CD4-positive, alpha-beta T cell treated with Interleukin-15 for 1 hour (primary cell): ENCODE measurements around the gene TRIM33.
"Not testable (repeated sequence)": the region's sequence is repeated elsewhere in the genome, so short reads cannot be mapped to it uniquely, and the experiment has no call there.

ENCODE experiments used
- DNase-seq: peaks from one replicate; pipeline ENCODE4 v3.0.0-alpha.2; 2020

TRIM33 gene

DNA sequence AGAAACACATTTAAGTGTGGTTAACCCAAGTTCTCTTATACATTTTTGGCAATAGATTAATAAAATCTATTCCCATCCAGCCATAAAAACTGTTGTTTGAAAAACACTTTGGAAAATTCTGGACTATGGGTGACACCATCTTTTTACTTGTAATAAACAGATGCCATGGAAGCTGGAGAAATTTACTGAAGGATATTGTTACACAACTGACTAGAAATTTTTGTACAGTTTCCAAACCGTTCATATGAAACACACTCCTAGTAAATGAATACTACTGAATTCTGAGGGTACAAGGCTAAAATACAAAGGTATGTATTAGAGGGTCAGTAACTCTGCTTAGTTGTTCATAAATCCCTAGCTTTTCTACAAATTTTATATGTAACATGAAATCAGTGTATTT, 48.7 kb downstream of the TRIM33 start:
- no peak for DNase-seq

DNA sequence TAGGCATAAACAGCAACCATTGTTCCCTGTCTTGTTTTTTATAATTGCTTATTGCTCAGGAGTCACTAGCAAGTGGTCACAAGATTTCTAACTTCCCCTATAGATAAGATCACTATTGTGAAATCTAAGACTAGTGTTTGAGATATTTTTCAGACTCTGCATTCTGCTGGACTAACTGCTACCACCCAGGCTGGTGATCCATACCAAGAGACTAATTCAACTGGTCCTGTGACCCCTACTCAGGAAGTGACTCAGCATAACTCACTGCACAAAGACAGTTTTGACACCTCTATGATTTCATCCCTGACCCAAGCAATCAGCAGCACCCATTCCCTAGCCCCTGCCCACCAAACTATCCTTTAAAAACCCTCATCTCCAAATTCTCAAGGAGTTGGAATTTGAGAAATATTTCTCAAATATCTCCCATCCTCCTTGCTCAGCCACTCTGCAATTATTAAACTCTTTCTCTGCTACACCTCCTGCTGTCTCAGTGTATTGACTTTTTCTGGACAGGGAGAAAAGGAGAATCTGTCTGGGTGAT, 52.7 kb downstream of the TRIM33 start:
- DNase-seq, result no peak

DNA sequence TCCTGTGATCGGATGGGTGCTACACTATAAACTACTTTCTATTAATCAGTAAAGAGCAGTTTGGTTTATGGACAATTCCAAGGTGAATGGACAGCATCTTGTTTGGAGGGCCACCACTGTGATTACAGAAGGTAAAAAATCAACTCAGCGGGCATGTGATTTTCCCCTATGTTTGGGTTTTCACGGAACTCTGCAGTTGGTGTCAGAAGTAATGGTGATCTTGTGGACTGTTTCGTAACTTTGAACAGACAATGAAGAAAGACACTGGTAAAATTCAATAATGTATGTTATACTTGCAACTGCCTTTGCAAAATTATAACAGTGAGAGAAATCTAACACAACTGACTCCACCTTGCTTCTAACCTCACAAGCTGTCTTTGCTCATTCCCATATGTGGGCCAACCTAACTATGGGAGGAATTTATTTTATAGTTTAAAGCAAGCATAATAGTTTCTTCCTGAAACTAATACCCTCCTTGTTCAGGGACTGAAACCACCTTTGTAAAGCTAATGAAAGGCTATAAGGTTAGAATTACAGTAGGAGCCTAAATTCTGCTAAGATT, 53.2 kb downstream of the TRIM33 start:
- DNase-seq, result no peak

DNA sequence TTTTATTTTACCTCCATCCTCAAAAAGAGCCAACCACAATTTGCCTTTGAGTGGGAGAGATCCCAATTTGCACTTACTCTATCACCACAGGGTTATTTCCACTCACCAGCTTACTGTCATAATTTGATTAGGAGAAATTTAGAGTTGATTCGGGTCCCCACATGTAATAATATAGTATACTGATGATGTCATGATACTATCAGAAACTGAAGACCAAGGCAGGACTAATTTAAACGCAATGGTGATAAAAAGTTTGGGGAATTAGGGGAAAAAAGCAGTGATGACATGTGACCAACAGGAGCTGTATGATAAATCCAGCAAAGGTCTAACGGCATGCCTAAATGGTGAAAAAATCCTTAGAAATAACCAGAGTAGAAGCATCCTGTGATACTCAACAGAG, 54.4 kb downstream of the TRIM33 start:
- no peak for DNase-seq

DNA sequence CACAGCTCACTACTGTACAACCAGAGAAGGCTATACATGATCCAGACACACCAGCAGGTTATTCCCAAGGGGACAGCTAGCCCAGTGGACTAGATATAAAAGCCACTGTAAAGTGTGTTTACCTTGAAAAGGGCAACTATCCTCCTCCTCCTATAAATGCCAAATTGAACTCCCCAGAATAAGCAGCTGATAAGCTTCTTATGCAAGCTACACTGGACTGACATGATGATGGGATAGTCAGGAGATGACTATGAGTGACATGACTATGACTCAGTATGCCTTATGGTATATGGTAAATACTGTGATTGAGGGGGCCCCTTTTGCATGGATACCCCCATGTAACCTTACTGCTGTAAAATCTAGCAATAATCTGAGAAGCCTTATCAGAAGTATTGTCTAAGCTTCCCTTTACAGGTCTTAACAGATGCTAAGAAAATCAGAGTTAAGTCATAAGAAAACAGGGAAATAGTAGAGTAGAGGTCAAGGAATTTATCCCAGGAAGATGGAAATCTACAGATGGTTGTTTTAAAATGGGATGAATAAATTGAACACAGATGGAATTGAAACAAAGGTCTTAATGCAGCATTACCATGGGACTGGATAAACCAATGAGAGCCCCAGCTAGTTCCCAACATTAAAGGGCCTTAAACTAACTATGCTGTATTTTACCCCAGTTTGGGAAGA, 55.8 kb downstream of the TRIM33 start:
- DNase-seq, result no peak

DNA sequence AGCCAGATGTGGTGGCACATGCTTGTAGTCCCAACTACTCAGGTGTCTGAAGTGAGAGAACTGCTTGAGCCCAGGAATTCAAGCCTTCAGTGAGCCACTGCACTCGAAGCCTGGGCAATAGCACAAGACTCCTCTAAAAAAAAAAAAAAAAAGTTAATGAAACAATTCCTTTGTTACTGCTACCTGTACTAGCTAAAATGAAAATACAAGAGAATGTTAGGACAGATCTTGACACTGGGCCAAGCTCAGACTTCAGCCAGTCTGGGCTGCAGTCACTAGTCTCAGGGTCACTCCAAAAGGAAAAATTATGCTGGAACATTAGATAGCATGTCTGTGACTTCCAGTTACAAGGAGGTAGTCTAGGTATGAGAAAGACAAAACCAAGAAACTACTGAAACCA, 56.5 kb downstream of the TRIM33 start:
- no peak for DNase-seq

DNA sequence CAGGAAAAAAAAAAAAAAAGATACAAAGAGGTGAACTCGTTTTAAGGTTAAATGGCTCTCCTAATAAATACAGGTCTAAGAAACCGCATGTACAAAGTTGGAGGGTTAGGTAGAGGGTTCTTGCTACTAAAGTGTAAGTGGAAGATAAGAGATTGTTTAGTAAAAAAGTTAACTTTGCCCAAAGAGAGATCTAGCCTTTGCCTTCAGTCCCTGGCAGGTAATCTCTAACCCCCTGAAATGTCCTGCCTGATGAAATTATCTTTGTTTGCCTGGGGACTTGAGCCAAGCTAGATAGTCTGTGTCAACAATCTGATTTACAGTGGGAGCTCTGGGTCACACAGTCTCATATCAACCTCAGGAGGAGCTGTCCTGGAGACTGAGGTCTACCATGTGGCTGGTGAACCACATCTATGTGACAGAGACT, 57.6 kb downstream of the TRIM33 start:
- DNase-seq, result no peak

DNA sequence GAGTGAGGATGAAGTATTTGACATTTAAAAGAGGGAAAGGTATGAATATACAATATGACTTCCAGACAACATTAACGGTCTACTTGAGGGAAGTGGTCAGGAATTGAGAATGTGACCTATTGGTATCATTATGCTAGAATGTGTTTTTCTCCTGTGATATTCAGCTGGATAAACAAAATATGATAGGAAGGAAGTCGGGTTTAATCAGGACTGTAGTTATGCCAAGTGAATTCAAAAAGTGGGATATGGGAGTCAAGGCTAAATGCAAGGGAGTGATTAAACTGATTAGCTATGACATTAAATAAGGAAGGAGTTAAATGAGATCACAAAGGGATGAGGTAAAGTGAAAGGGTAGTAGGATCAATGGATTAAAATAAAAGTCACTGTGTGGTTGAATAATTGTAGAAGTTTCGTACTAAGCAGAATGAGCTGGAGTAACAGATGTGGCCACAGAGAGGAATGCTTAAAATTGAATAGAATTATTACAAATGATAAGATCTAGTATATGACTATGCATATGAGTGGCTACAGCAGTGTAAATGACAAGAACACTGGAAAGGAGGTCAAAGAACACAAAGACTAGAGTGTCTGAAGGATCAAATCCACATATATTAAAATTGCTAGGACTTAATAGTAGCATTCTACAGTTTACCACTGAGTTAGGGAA, 62.5 kb downstream of the TRIM33 start:
- DNase-seq, result no peak

DNA sequence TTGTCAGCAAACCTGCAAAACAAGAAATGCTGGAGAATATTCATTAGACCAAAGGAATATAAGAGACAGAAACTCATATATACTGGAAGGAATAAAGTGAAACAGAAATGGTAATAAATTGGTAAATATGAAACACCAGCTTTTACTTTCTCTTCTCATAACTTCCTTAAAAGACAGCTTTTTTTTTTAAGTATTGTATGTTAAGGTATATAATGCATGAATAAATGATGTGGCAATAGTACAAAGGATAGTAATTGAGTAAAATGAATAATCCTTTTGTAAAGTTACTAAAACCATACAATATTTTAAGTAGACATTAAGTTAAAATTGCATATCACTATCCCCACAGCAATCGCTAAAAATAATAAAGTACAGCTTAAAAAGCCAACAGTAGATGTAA, 64.8 kb downstream of the TRIM33 start:
- no peak for DNase-seq

DNA sequence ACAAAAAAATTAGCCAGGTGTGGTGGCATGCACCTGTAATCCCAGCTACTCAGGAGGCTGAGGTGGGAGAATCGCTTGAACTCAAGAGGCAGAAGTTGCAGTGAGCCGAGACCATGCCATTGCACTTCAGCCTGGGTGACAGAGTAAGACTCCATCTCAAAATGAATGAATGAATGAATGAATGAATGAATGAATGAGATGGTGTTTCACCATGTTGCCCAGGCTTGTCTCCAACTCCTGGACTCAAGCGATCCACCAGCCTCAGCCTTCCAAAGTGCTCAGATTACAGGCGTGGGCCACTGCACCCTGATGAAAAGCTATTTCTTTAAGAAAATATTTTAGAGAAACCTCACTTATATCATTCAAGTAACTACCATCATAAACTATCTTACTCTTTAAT, 67.8 kb downstream of the TRIM33 start:
- DNase-seq, result not testable (repeated sequence)

DNA sequence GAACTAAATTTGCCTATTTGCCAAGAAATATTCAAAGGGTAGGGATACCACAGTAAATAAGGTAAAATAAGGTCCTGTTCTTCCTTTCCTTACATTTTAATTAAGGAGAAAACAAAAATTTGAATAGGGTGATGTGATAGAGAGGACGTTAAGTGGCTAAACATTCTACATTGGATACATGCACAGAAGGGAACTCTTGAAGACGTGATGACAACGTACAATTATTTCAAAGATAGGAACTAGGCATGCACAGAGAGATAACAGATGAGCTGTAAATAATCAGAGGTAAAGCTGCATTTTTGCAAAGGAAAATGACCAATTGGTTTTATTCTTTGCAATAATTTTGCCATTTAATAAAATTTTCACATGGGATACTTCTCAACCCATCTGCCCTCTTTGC, 69.7 kb downstream of the TRIM33 start:
- no peak for DNase-seq

DNA sequence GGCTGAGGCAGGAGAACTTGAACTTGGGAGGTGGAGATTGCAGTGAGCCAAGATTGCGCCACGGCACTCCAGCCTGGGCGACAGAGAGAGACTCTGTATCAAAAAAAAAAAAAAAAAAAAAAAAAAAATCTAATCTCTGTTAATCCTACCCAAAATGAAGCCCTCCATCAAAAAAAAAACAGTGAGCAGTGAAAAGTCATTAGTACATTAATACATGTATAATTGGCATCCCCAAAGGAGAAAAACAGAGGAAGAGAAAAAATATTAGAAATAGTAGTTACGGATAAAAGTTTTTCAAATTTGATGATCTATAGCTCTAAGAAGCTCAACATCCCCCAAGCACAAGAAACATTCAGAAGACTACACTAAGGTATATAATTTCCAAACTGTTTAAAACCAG, 71.6 kb downstream of the TRIM33 start:
- DNase-seq, result no peak

DNA sequence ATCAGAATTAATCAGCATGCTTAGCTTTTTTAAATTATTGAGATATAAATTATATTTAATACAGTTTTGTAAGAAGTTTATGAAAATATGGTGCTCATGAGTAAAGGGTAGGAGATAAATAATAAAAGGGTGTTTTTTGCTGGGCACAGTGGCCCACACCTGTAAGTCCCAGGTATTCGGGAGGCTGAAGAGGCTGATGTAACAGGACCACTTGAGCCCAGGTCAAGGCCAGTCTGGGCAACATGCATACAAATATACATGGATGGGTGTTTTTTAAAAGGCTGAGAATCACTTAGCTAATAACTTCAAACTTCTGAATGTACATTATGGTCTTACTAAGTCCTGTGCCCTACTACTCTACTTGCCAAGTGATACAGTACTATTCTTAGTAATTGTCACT, 73.2 kb downstream of the TRIM33 start:
- DNase-seq, result no peak

DNA sequence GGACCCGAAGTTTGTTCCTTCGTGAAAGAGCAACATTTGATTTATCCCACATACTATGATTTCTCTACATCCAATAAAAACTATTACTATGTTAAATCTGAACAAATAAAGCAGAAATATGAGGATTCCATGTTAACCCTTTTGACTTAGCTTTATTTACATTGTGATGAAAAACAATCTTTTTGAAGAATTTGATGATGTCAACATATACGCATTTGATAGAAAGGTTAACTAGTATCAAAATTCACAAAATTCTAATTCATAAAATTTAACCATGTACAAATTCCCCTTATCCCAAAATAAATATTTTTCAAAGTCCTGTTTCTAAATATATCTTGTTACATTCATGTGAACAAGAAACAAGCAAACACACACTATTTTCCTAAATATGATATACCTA, 74.2 kb downstream of the TRIM33 start:
- DNase-seq, result no peak

DNA sequence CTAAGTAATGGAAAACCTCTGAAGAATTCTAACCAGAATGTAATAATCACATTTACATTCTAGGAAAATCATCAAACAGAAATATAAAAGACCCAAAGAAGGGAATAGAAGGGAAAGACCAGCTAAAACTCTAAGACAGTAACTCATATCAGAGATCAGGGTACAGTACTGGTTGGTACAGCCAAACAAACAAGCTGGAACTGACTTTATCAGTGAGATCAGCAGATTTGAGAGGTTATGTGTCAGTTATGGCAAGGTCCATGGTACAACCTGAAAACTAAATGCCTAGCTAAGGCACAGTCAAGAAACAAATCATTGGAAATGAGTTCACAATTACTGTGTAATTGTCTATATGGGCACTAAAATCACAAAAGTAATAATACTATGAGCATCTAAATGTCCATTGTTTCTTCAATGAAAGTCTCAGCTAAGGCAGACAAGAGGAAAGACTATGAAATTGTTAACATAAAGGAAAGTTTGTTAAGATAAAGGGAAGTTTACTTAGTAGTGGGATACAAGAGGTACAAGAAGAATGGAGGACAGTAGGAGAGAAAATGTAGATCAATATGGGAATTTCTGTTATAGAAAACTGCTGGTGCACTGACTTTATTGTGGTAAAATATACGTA, 75.8 kb downstream of the TRIM33 start:
- no peak for DNase-seq

DNA sequence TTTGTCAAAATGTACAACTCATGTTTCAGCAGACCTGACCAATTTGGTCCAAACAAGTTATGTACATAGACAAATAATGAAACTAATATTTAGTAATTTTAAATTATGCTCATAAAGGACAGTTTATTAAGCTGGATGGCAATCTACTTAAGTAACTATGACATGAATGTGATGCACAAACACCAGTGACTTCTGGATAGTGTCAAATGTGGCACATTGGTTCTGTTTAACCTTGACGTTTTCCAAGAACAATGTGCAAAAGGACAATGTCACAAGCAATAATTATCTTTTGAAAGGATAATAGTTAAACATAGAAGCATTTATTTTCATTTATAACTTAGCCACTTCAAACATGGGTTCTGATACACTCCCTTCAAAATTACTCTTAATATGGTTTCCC, 80.0 kb downstream of the TRIM33 start:
- DNase-seq, result no peak

DNA sequence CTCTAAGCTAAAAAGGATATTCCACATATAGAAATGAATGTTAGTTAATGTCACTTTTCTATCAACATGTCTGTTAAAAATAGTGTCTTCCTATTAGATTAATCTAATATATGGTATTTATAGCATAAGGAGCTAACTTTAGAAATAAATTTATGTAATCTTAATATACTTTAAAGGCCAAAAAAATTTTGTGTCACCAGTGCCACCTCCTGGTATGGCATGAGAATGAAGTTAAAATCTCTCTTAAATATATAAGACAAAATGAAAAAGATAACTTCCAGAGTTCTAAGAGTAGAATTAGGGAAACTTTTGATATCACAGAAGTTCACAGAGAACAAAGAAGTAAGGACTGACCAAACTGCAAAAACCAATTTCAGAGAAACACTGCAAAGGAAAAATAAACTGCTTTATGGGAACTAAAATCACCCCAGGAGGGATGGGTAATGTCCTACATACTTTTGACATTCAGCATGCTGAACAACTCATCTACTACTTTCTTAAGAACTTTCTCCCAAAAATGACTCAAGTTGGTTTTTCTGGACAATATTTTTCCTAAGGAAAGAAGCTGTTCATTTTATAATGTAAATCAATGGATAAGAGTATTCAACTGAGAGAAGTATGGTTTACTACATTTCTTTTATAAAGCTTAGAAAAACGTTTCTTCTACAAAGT, 82.8 kb downstream of the TRIM33 start:
- DNase-seq, result no peak

DNA sequence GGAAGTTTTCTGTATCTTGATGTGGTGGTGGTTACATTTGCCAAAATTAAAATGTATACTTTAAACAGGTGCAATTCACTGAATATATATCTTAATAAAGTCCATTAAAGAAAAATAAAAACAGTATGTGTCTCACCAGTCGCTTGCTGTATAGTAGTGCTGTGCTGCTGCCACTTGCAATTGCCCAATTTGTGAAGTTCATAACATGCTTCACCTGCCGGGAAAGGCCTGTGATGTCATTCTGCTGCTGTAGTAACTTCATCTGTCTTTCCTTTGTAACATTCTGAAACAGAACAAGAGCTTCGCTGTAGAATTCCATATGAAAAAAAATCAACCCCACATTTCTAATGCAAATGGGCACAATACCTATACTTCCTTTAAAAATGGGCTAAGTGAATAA, 83.4 kb downstream of the TRIM33 start:
- DNase-seq, result no peak

DNA sequence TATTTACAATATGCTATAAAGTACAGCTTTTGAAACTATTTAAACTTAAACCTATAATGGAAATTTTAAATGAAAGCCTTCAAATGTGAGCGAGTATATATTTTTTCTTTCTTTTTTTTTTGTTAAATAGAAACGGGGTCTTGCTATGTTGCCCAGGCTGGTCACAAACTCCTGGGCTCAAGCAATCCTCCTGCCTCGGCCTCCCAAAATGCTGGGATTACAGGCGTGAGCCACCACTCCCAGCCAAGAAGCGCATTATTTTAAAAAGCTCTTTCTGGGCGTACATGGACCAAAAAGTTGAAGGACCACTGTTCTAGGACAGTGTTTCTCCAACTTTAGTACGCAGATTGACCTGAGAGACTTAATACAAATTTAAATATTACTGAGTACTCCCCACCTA, 87.5 kb downstream of the TRIM33 start:
- no peak for DNase-seq

DNA sequence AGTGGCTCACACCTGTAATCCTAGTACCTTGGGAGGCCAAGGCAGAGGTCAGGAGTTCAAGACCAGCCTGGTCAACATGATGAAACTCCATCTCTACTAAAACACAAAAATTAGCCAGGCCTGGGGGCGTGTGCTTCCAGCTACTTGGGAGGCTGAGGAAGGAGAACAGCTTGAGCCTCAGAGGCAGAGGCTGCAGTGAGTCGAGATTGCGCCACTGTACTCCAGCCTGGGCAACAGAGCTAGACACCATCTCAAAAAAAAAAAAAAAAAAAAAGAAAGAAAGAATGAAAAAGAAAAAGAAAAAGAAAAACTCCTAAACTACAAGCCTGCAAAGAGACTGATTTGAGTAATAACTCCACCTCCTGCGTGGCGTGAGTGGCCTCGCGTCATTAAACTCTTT, 92.1 kb downstream of the TRIM33 start:
- DNase-seq, result not testable (repeated sequence)

DNA sequence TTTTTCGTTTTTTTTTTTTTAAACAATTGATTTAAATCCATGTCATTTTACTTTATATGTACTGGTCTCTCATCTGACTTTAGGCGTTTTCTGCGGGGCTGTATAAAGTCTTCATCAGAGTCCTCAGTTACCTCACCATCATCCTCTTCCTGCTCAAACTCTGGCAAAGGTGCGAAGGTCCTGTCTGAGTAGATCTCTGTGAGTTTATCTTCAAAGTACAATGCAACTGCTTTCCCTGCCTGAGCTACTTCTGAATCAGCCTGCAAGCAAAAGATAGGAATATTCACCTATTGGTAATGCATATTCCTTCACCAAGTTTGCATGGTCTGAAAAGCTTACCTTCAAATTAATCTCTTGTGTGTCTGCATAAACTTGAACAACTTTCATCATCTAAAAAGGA, 113.4 kb downstream of the TRIM33 start:
- DNase-seq, result no peak

DNA sequence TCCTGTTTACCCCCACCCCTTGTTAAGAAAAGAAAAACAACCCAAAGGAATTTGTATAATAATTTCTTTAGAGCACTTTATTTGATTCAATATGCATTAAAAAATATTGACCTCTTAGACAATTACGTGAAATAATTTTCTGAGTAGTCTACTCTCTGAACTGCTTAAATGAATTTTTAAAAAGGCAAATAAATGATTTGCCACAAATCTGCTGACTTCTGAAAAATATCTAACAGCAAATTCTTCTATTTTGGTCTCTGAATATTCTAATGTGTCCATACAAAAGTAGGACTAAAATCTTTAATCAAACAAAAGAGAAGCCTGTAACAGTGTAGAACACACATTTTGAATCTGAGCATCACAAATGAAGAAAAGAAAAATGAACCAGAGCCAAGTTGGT, 115.1 kb downstream of the TRIM33 start:
- DNase-seq, result no peak

DNA sequence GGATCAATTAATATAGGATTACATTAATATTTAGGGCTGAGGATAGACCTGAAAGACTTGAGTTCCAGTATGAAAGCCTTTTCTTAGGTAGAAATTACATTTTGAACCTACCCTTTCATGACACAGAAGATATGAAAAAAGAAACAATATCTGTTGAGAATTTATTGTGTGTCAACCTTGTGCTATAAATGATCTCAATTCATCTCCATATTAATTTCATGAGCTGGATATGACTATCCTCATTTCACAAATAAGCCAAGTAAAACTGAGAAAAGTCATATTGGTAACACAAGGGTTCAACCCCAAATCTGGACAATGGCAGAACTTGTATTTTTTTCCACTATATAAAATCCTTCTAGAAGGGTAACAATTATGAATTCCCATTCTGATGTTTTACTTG, 120.0 kb downstream of the TRIM33 start:
- no peak for DNase-seq
